Effector memory CD4-positive, alpha-beta T cell (primary cell): Measurements from ENCODE around the gene SH2D2A.

Experiments
- DNase-seq, 3 donors: peaks; one replicate each; pipeline ENCODE4 v3.0.0-alpha.2; 2020
- H3K27ac ChIP-seq: 2 replicates; pipeline ENCODE4 v1.7.0; 2013; ENCODE audit warnings: mild to moderate bottlenecking, low read length, moderate library complexity; ENCODE audit not compliant: insufficient read depth, poor library complexity, severe bottlenecking
- H3K27me3 ChIP-seq: replicated peaks from 2 replicates; pipeline ENCODE4 v1.7.0; 2013; ENCODE audit warnings: mild to moderate bottlenecking, low read length; ENCODE audit not compliant: insufficient read depth, control insufficient read depth, poor library complexity, severe bottlenecking
- H3K36me3 ChIP-seq: 2 replicates; pipeline ENCODE4 v1.7.0; 2013; ENCODE audit warnings: mild to moderate bottlenecking, low read length, moderate library complexity; ENCODE audit not compliant: control insufficient read depth, insufficient read depth
- H3K4me1 ChIP-seq: 2 replicates; pipeline ENCODE4 v1.7.0; 2013; ENCODE audit warnings: low read length, mild to moderate bottlenecking; ENCODE audit not compliant: control insufficient read depth, insufficient read depth, poor library complexity, severe bottlenecking
- H3K4me3 ChIP-seq: 2 replicates; pipeline ENCODE4 v1.7.0; 2013; ENCODE audit warnings: low read length, low read depth, mild to moderate bottlenecking; ENCODE audit not compliant: insufficient read depth, poor library complexity, severe bottlenecking
- H3K9me3 ChIP-seq: 2 replicates; pipeline ENCODE4 v1.7.0; 2013; ENCODE audit warnings: mild to moderate bottlenecking, low read length, moderate library complexity; ENCODE audit not compliant: control insufficient read depth

SH2D2A gene

GRCh38 chr1:156840898-156841279, 24.2 kb upstream of the SH2D2A start:
- DNase-seq, result no peak
- Histone ChIP-seq H3K27ac (no peak overlapping the region), H3K4me3 (no peak overlapping the region), H3K27me3 (peaks cover 12% of the 10 kb centered on the region), H3K9me3 (no peaks in the 10 kb centered on the region), H3K4me1 (peaks cover 11% of the 10 kb centered on the region), H3K36me3 (no peaks in the 10 kb centered on the region)

DNA sequence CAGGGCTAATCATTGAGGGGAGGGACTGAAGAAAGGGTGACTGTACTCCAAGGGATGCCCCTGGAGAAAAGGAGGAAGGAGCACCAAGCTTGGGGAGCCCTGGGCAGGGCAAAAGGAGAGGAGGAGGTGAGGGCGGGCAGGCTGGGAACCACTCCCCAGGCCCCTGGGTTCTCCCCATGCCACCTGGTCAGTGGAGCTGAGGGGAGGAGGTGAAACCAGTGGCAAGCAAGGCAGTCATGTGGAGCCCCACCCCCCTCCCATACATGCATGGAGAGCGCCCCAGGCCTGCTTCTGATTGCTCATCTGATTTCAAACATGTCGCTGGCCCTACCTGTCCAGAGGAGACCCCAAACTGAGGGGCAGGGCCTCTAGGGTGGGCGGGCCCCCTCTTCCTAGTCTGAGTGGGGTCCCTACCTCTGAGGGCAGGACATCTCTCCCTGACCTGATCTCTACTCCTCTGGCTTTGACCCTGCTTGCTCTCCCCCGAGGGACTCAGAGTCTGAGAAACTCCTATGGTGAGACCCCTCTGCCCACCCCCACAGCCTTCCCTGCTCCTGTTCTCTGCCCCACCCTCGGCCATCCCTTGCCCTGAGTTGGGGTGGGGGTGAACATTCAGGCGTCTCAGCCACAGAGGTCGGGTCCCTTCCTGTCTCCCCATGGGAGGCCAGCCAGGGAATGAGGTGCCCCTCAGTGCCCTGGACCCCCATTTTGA, 23.7 kb upstream of the SH2D2A start:
- Histone ChIP-seq H3K9me3 (no peaks in the 10 kb centered on the region), H3K27ac (no peak overlapping the region), H3K36me3 (no peaks in the 10 kb centered on the region), H3K4me3 (no peak overlapping the region), H3K27me3 (peaks cover 12% of the 10 kb centered on the region), H3K4me1 (peaks cover 8% of the 10 kb centered on the region)
- no peak for DNase-seq

DNA sequence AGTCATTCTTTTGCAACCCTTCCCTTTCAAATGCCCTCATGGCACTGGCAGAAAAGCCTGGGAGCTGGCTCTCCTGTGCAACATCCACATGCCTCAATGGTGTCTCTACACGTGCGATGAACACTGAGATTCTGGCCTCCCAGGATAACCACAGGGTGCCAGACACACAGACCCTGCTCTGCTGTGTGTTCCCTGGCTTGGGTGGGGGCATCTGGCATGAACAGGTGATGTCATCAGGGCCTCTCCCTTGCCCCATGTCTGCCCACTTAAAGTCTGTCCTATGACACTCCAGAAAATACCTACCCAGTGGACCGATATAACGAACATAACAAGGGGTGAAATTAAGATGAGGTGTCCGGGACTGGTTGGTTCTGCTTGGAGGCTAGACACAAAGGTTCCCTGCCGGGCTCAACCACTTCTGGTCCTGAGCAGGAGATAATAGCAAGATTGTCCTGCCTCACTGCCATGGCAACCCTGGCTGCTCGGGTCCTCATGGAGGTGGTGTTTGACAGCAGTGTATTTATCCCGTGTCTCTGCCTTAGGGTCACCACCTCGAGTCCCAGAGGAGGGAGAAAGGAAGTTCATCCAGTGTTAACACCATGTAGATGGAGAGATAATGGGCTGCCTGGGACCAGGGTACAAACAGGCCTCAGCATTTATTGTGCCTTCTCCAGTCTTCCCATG, 22.9 kb upstream of the SH2D2A start:
- Histone ChIP-seq H3K9me3 (no peaks in the 10 kb centered on the region), H3K4me1 (peaks cover 2% of the 10 kb centered on the region), H3K27me3 (peaks cover 12% of the 10 kb centered on the region), H3K36me3 (no peaks in the 10 kb centered on the region), H3K27ac (no peak overlapping the region), H3K4me3 (no peak overlapping the region)
- DNase-seq, result no peak

GRCh38 chr1:156838972-156839371, 22.3 kb upstream of the SH2D2A start:
- H3K27me3 ChIP-seq, result peaks cover 7% of the 10 kb centered on the region
- H3K9me3 ChIP-seq, result no peaks in the 10 kb centered on the region
- H3K27ac ChIP-seq, result no peak overlapping the region
- H3K36me3 ChIP-seq, result no peaks in the 10 kb centered on the region
- DNase-seq, result peak in 2 of 3 donors; percentile 29 to 32
- no peak overlapping the region for H3K4me3 ChIP-seq
- peaks cover 2% of the 10 kb centered on the region for H3K4me1 ChIP-seq

DNA sequence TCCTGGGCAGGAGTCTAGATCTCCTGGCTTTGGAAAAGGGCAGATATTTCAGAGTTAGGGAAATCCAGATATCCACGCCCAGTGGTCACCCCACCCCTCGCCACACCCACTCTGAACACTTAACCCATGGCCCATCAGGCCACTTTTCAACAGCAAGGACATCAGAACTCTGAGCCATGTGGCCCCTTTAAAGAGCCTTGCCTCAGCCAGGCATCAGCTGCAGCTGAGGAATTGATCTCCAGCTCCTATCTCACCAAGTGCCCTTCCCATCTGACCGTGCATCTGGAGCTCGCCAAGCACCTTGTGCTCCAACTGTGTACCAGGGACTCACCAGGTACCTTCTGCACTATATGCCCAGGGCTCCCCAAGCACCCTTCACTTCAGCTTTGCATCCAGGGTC, 20.2 kb upstream of the SH2D2A start:
- Histone ChIP-seq H3K27ac (no peak overlapping the region), H3K4me1 (peaks cover 2% of the 10 kb centered on the region), H3K9me3 (no peaks in the 10 kb centered on the region), H3K27me3 (no peaks in the 10 kb centered on the region), H3K4me3 (no peak overlapping the region), H3K36me3 (no peaks in the 10 kb centered on the region)
- no peak for DNase-seq

GRCh38 chr1:156836041-156836654, 19.5 kb upstream of the SH2D2A start:
- H3K9me3 ChIP-seq, result no peaks in the 10 kb centered on the region
- peak in 1 of 3 donors; percentile 22 for DNase-seq
- H3K4me1 ChIP-seq, result peaks cover 2% of the 10 kb centered on the region
- H3K4me3 ChIP-seq, result no peak overlapping the region
- H3K27ac ChIP-seq, result no peak overlapping the region
- H3K36me3 ChIP-seq, result no peaks in the 10 kb centered on the region
- H3K27me3 ChIP-seq, result no peaks in the 10 kb centered on the region

DNA sequence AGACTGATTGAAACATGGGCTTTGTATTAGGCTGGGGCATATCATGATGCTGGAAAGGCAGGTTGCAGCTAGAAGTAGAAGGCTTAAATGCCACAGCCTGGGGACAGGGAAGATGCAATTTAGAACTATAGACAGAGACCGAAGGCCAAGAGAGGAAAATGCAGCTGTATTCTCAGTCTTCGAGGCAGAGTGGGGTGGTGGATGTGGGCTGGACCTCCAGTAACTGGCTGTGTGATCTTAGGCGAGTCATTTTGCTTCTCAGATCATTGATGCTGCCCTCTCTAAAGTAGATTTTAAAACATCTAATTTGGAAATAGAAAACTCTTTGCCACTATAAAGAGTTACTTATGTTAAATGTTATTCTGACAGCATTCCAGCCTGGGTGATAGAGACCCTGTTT, 17.7 kb upstream of the SH2D2A start:
- Histone ChIP-seq H3K9me3 (no peaks in the 10 kb centered on the region), H3K27me3 (no peaks in the 10 kb centered on the region), H3K4me1 (peaks cover 2% of the 10 kb centered on the region), H3K36me3 (no peaks in the 10 kb centered on the region), H3K27ac (no peak overlapping the region), H3K4me3 (no peak overlapping the region)
- DNase-seq, result no peak

- Histone ChIP-seq H3K4me1 (peaks cover 2% of the 10 kb centered on the region), H3K4me3 (no peak overlapping the region), H3K36me3 (no peaks in the 10 kb centered on the region), H3K27me3 (no peaks in the 10 kb centered on the region), H3K9me3 (no peaks in the 10 kb centered on the region), H3K27ac (no peak overlapping the region)
- DNase-seq, result no peak
Measured at GRCh38 chr1:156833603-156834002, 17.0 kb upstream of the SH2D2A start.

DNA sequence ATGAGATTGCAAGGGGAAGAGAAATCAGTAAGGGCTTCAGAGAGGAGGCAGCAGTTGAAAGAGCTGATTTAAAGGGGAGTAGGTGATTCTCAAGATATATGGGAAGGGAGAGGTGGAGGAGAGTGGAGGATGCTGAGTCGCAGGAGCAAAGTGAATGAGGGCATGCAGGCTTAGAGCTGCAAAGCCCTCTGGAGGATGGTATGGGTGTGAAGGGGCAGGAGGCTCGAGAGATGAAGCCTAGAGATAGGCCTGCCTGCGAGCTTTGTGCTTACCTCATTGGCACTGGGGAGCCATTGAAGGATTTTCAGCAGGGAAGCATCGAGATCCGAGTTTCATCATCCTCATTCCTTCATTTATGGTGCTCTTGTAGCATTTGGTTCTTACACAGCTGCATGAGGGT, 15.8 kb upstream of the SH2D2A start:
- Histone ChIP-seq H3K36me3 (no peaks in the 10 kb centered on the region), H3K27ac (no peak overlapping the region), H3K9me3 (no peaks in the 10 kb centered on the region), H3K4me1 (peaks cover 2% of the 10 kb centered on the region), H3K4me3 (no peak overlapping the region), H3K27me3 (no peaks in the 10 kb centered on the region)
- no peak for DNase-seq
